ENCODE data around the gene MAPRE2. TPM values are rescaled to one million over a fixed set of nuclear protein-coding genes. Genes with fewer than 3 reads are reported as not detected.
"Not testable (repeated sequence)": the region's sequence is repeated elsewhere in the genome, so short reads cannot be mapped to it uniquely, and the experiment has no call there.

The MAPRE2 gene
- total RNA-seq, 1 donor from 2014 or later: 39.4 TPM

GRCh38 chr18:35089382-35089781, 48.2 kb downstream of the MAPRE2 start:
- no peak for DNase-seq (ENCODE audit: low read depth, low spot score)

DNA sequence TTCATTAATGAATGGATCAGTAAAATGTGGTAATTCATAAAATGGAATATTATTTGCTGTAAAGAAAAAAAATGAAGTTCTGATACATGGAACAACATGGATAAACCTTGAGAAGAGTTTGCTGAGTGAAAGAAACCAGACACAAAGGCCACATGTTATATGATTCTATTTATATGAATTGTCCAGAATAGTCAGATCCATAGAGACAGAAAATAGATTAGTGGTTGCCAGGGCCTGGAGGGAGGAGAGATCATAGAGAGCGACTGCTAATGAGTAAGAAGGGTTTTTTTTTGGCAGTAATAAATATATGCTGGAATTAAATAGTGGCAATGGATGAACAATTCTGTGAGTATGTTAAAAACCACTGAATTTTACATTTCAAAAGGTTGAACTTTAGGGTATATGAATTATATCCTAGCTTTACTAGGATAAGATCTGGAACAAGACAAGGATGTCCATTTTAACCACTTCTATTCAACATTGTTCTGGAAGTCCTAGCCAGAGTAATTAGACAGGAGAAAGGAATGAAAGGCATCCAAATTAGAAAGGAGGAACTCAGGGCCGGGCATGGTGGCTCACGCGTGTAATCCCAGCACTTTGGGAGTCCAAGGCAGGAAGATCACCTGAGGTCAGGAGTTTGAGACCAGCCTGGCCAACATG, 48.8 kb downstream of the MAPRE2 start:
- no peak for DNase-seq (ENCODE audit: low read depth, low spot score)

GRCh38 chr18:35091841-35092240, 50.6 kb downstream of the MAPRE2 start:
- no peak for DNase-seq (ENCODE audit: low read depth, low spot score)

GRCh38 chr18:35095983-35096676, 54.9 kb downstream of the MAPRE2 start:
- DNase-seq (ENCODE audit: low read depth, low spot score): no peak

GRCh38 chr18:35096677-35097011, 55.4 kb downstream of the MAPRE2 start:
- DNase-seq (ENCODE audit: low read depth, low spot score): no peak

DNA sequence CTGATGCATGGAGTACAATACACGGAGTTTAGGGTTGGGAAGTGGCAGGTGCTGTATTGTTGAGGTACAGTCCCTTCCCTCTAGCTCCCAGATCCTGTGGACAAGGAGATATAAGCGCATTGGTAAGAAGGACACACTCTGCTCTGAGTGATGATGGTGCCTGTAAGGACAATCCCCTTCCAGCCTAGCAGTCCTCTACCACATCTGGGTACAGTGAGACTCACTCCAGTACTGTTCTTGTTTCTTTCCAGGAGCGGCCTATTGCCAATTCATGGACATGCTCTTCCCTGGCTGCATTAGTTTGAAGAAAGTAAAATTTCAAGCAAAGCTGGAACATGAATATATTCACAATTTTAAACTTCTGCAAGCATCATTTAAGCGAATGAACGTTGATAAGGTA, 56.0 kb downstream of the MAPRE2 start:
- no peak for DNase-seq (ENCODE audit: low read depth, low spot score)

DNA sequence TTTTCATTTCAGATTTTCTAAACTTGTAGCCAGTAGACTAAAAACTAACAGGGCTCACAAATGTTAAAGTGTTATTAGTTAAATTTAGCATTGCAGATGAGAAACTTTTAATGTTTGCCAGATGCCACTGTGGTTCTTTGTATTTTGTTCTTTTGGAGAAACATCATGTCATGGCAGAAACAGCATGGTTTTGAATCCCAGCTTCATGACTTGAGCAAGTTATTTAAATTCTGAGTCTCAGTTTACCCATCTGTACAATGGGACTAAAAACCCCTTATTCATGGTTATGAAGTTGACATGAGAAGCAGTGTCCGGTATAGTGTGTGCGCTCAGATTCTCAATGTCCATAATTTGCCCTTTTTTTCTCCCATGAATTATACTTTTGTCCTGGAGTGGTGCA, 56.5 kb downstream of the MAPRE2 start:
- DNase-seq (ENCODE audit: low read depth, low spot score): no peak

GRCh38 chr18:35099911-35100310, 58.7 kb downstream of the MAPRE2 start:
- no peak for DNase-seq (ENCODE audit: low read depth, low spot score)

- DNase-seq (ENCODE audit: low read depth, low spot score): no peak
These were observed 63.3 kb downstream of the MAPRE2 start for GRCh38 chr18:35104391-35105051.

GRCh38 chr18:35106013-35106844, 65.0 kb downstream of the MAPRE2 start:
- DNase-seq (ENCODE audit: low read depth, low spot score): no peak

DNA sequence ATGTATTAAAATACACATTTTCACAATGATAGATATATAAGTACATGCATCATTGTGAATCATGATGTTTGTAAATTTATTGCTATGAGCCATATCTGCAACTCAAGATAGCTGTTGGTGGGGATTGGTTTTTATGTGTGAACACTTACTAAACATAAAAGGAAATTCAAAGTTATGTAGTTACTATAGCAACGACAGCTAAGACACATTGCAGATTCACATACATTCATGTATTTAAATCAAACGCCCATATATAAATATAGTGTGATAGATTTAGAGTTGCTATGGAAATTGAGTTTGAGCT, 65.6 kb downstream of the MAPRE2 start:
- DNase-seq (ENCODE audit: low read depth, low spot score): no peak

GRCh38 chr18:35107216-35107615, 66.0 kb downstream of the MAPRE2 start:
- DNase-seq (ENCODE audit: low read depth, low spot score): no peak

GRCh38 chr18:35108088-35108487, 66.9 kb downstream of the MAPRE2 start:
- not testable (repeated sequence) for DNase-seq (ENCODE audit: low read depth, low spot score)

GRCh38 chr18:35110059-35110458, 68.8 kb downstream of the MAPRE2 start:
- no peak for DNase-seq (ENCODE audit: low read depth, low spot score)

- no peak for DNase-seq (ENCODE audit: low read depth, low spot score)
These were observed 69.6 kb downstream of the MAPRE2 start for GRCh38 chr18:35110554-35111485.

DNA sequence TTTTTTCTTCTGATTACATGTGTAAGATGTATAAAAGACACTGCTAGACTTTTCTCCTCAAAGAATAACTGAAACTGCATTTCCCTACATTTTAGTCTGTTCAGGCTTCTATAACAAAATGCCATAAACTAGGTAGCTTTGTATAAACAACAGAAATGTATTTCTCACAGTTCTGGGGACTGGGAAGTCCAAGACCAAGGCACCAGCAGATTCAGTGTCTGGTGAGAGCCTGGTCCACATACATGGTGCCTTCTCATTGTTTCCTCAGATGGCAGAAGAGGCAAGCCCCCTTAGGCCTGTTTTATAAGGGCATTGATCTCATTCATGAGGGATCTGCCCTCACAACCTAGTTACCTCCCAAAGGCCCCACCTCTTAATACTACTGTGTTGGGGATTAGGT, 71.5 kb downstream of the MAPRE2 start:
- DNase-seq (ENCODE audit: low read depth, low spot score): no peak

DNA sequence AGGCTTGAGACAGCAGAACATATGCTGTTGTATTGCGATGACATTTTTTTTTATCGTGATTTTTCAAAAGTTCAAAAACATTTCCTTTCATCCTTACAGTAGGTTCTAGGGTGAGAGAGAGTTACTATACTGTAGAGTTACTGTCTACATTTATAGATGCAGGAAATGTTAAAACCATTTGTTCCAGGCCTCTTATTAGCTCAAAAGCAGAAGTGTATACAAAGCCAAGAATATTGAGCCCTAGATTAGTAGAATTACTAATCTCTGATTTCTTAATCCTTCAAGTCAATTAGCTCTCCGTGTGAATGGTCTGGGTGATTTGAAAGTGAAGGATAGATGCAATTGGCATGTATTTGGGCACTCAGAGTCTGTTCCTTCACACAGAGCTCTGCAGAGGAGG, 73.1 kb downstream of the MAPRE2 start:
- DNase-seq (ENCODE audit: low read depth, low spot score): no peak

GRCh38 chr18:35116784-35117318, 75.6 kb downstream of the MAPRE2 start:
- DNase-seq (ENCODE audit: low read depth, low spot score): no peak

DNA sequence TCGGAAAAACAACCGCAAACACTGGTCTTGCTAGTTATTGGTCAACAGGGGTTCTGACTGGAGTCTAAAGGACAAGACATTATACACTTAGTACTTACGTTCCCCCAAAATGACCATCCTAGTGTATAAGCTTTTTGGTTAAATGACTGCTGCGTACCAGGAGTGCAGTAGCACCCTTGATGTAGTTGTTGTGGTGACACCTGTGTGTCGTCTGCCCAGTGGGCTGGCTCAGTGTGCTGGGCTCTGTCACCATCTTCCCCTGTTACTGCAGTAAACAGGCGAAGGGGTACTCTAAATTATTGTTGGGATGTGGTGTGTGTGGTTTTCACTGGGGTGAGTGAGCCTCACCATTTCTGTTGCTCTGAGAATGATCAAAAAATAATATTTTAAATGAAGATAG, 76.2 kb downstream of the MAPRE2 start:
- DNase-seq (ENCODE audit: low read depth, low spot score): no peak

GRCh38 chr18:35117951-35118411, 76.8 kb downstream of the MAPRE2 start:
- no peak for DNase-seq (ENCODE audit: low read depth, low spot score)

DNA sequence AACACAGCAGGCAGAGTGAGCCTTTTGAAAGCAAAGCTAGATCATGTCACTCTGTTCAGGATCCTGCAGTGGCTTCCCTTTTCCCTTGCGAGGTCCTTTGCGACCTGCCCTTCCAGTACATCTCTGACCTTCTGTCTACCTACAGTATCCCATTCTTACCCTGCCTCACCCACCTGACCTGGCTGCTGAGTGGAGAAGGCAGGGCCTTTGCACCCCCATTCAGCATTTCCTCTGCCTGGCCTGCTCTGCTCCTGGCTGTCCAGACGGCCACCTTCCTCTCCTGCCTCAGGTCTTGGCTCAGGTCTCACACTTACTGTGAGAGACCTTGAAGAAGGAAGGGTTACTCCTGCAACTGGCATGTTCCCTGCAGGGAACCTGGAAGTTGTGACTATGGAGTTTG, 77.4 kb downstream of the MAPRE2 start:
- DNase-seq (ENCODE audit: low read depth, low spot score): no peak

Measured in pulmonary artery endothelial cell (primary cell).